ENCODE data around the gene SUSD6. TPM values are rescaled to one million over a fixed set of nuclear protein-coding genes. Genes with fewer than 3 reads are reported as not detected.

Gene SUSD6
- total RNA-seq, 1 donor, result 17.7 TPM

GRCh38 chr14:69600304-69600891 lies 11.0 kb upstream of the SUSD6 start:
- no peak overlapping the region for H3K4me2 ChIP-seq (ENCODE audit: insufficient read depth, low read length)
- DNase-seq (ENCODE audit: insufficient read length, low spot score, missing footprints), result no peak
- no peaks in the 10 kb centered on the region for H3K27me3 ChIP-seq (ENCODE audit: insufficient read depth, low read length)
- no peaks in the 10 kb centered on the region for H3K4me1 ChIP-seq (ENCODE audit: insufficient read depth, low read length)
- no peaks in the 10 kb centered on the region for H3K36me3 ChIP-seq (ENCODE audit: insufficient read depth, low read length)
- no peaks in the 10 kb centered on the region for H4K20me1 ChIP-seq (ENCODE audit: insufficient read depth, low read length)
- H3K9me3 ChIP-seq (ENCODE audit: low read depth, low read length), result no peaks in the 10 kb centered on the region
- TF ChIP-seq CTCF (IDR thresholded peaks at IDR 0.05; ENCODE audit: extremely low read depth, low read depth, low read length), result no peak
- H2AFZ ChIP-seq (ENCODE audit: low read length), result no peak overlapping the region
- no peak overlapping the region for H3K4me3 ChIP-seq (ENCODE audit: insufficient read depth, low read length)
- H3K79me2 ChIP-seq (ENCODE audit: insufficient read depth, low read length), result no peaks in the 10 kb centered on the region
- H3K27ac ChIP-seq (ENCODE audit: low read depth, low read length), result no peak overlapping the region

DNA sequence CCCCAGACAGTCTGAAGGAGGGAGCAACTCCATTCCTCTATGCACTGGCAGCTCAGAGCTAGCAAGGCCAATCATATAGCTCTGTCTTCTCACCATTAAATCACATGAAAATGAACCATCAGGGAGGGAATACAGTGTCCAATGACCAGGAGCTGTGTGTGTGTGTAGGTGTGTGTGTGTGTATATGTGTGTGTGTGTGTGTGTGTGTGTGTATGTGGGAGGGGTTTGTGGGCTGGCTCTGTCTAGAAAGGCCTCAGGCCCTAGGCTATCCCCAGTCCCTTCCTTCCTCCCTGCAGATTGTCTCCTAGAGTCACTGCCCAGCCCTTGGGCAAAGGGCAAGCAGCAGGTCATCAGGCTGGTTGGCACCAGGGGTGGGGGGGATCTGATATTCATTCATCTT lies 5.7 kb upstream of the SUSD6 start:
- H3K4me3 ChIP-seq (ENCODE audit: insufficient read depth, low read length), result no peak overlapping the region
- no peak for DNase-seq (ENCODE audit: insufficient read length, low spot score, missing footprints)
- peaks cover 6% of the 10 kb centered on the region for H3K4me1 ChIP-seq (ENCODE audit: insufficient read depth, low read length)
- no peaks in the 10 kb centered on the region for H3K27me3 ChIP-seq (ENCODE audit: insufficient read depth, low read length)
- H2AFZ ChIP-seq (ENCODE audit: low read length), result no peak overlapping the region
- no peak overlapping the region for H3K27ac ChIP-seq (ENCODE audit: low read depth, low read length)
- H3K36me3 ChIP-seq (ENCODE audit: insufficient read depth, low read length), result no peaks in the 10 kb centered on the region
- no peak overlapping the region for H3K4me2 ChIP-seq (ENCODE audit: insufficient read depth, low read length)
- no peaks in the 10 kb centered on the region for H3K79me2 ChIP-seq (ENCODE audit: insufficient read depth, low read length)
- H3K9me3 ChIP-seq (ENCODE audit: low read depth, low read length), result no peaks in the 10 kb centered on the region
- no peak for TF ChIP-seq CTCF (IDR thresholded peaks at IDR 0.05; ENCODE audit: extremely low read depth, low read depth, low read length)
- H4K20me1 ChIP-seq (ENCODE audit: insufficient read depth, low read length), result no peaks in the 10 kb centered on the region

DNA sequence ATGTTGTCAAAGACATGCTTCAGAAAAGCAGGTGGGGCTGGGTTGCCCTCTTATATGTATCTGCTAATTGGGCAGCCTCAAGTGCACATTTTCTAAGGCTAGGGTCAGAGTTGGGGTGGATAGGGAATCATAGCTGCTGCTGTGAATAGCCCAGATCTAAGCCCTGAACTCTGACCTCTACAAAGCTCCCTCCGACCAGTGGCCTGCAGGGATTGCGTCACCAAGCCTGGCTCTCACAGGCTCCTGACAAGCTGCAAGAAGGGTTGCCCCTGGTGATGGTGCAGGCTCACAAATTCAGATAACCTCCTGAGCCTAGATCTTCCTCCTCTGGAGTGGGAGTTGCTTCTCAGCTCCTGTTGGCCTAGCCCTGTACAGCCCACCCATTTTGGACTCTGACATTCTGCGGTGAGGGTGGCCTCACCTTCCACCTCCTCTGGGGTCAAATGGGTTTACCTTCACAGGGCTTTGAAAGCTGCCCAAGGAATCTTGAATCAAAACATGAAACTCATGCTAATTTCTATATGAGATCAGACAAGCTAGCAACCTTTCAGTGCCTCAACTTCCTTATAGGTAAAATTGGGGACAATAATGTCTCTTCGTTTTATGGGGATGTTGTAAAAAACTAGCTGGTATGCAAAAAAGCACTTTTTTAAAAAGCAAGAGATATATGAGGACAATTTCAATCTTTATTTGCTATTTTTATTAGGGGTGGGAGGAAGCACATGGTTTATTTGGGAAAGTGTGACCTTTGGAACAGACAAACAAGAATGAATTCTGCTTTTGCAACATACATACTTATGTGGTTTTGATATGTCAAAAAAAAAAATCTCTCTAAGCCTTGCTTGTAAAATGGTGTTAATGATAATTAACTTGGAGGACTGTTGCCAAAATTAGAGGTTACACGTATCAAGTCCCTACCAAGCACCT lies 4.9 kb upstream of the SUSD6 start:
- peaks cover 10% of the 10 kb centered on the region for H3K4me1 ChIP-seq (ENCODE audit: insufficient read depth, low read length)
- no peak for DNase-seq (ENCODE audit: insufficient read length, low spot score, missing footprints)
- H3K27me3 ChIP-seq (ENCODE audit: insufficient read depth, low read length), result no peaks in the 10 kb centered on the region
- H3K4me3 ChIP-seq (ENCODE audit: insufficient read depth, low read length), result no peak overlapping the region
- TF ChIP-seq CTCF (IDR thresholded peaks at IDR 0.05; ENCODE audit: extremely low read depth, low read depth, low read length), result no peak
- no peaks in the 10 kb centered on the region for H3K9me3 ChIP-seq (ENCODE audit: low read depth, low read length)
- H2AFZ ChIP-seq (ENCODE audit: low read length), result no peak overlapping the region
- H3K79me2 ChIP-seq (ENCODE audit: insufficient read depth, low read length), result no peaks in the 10 kb centered on the region
- no peak overlapping the region for H3K27ac ChIP-seq (ENCODE audit: low read depth, low read length)
- H4K20me1 ChIP-seq (ENCODE audit: insufficient read depth, low read length), result no peaks in the 10 kb centered on the region
- no peak overlapping the region for H3K4me2 ChIP-seq (ENCODE audit: insufficient read depth, low read length)
- H3K36me3 ChIP-seq (ENCODE audit: insufficient read depth, low read length), result no peaks in the 10 kb centered on the region

Data from osteoblast (primary cell).